ENCODE data around the gene DST.

DNA sequence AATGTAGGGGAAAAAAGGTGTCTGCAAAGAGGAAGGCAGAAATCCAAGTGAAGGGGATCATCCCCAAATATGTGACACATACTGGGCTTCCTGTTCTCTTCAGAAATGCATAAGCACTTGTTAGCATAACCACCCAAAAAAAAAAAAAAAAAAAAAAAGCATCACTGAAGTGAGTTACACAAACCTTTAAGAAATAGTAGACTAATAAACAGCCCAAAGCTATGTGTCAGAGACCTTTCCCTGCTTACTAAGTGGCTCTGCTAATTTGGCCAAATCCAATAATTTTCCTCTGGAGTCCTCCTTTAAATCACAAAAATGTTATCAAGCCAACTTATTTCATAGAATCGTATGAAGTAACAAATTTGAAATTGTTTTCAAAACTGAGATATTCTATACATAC is 7.5 kb upstream of the DST start:
- TF ChIP-seq TEAD1 (CRISPR knock-in tag; IDR thresholded peaks at IDR 0.05) (no peak), CBFB (CRISPR knock-in tag; IDR thresholded peaks at IDR 0.05; ENCODE audit: low read depth) (no peak), ZNF671 (CRISPR knock-in tag; IDR thresholded peaks at IDR 0.05) (no peak)
- TF ChIP-seq, protein P1, sequence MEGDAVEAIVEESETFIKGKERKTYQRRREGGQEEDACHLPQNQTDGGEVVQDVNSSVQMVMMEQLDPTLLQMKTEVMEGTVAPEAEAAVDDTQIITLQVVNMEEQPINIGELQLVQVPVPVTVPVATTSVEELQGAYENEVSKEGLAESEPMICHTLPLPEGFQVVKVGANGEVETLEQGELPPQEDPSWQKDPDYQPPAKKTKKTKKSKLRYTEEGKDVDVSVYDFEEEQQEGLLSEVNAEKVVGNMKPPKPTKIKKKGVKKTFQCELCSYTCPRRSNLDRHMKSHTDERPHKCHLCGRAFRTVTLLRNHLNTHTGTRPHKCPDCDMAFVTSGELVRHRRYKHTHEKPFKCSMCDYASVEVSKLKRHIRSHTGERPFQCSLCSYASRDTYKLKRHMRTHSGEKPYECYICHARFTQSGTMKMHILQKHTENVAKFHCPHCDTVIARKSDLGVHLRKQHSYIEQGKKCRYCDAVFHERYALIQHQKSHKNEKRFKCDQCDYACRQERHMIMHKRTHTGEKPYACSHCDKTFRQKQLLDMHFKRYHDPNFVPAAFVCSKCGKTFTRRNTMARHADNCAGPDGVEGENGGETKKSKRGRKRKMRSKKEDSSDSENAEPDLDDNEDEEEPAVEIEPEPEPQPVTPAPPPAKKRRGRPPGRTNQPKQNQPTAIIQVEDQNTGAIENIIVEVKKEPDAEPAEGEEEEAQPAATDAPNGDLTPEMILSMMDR (IDR thresholded peaks at IDR 0.05): no peak

Measured in WTC11 (cell line).